Effector memory CD8-positive, alpha-beta T cell (primary cell): ENCODE measurements around the gene CXADR.
"Not testable (repeated sequence)": the region's sequence is repeated elsewhere in the genome, so short reads cannot be mapped to it uniquely, and the experiment has no call there.

Experiments used
- ATAC-seq: fragments of 150-1000 bp; cut with Tn5 transposase; replicated peaks from 2 replicates; pipeline ENCODE4 v1.10.0; 2021; ENCODE audit warnings: mild to moderate bottlenecking, moderate library complexity
- DNase-seq, 3 experiments: peaks; one replicate each; pipeline ENCODE4 v3.0.0; 2021
- H3K27ac Mint-ChIP-seq, 2 donors: one replicate each; pipeline ENCODE4 v1.8.0; 2022; ENCODE audit warnings: mild to moderate bottlenecking in 2 of 2, mixed read lengths in 2 of 2, moderate library complexity in 2 of 2
- H3K27me3 Mint-ChIP-seq, 2 donors: one replicate each; pipeline ENCODE4 v1.8.0; 2022; ENCODE audit warnings: mixed read lengths in 2 of 2
- H3K36me3 Mint-ChIP-seq: one replicate; pipeline ENCODE4 v1.8.0; 2022; ENCODE audit warnings: mild to moderate bottlenecking, moderate library complexity, mixed read lengths; ENCODE audit not compliant: insufficient read depth
- H3K4me1 Mint-ChIP-seq, 2 donors: one replicate each; pipeline ENCODE4 v1.8.0; 2022; ENCODE audit warnings: low read depth in 2 of 2, mixed read lengths in 2 of 2
- H3K4me3 Mint-ChIP-seq, 2 donors: one replicate each; pipeline ENCODE4 v1.8.0; 2022; ENCODE audit warnings: mild to moderate bottlenecking in 2 of 2, mixed read lengths in 2 of 2, moderate library complexity in 2 of 2
- H3K9me3 Mint-ChIP-seq, 2 donors: one replicate each; pipeline ENCODE4 v1.8.0; 2022; ENCODE audit warnings: mixed read lengths in 2 of 2

Gene CXADR

GRCh38 chr21:17517008-17517407, 4.2 kb downstream of the CXADR start:
- not testable (repeated sequence) for H3K4me3 Mint-ChIP-seq, H3K9me3 Mint-ChIP-seq, DNase-seq, ATAC-seq, H3K27ac Mint-ChIP-seq, H3K4me1 Mint-ChIP-seq, H3K36me3 Mint-ChIP-seq
- H3K27me3 Mint-ChIP-seq: peaks cover 62 to 76% of the 10 kb centered on the region in 2 donors

- no peaks in the 10 kb centered on the region for H3K4me1 Mint-ChIP-seq
- peaks cover 56 to 66% of the 10 kb centered on the region in 2 donors for H3K27me3 Mint-ChIP-seq
- no peak for ATAC-seq
Measured at GRCh38 chr21:17519208-17519738, 6.4 kb downstream of the CXADR start.

DNA sequence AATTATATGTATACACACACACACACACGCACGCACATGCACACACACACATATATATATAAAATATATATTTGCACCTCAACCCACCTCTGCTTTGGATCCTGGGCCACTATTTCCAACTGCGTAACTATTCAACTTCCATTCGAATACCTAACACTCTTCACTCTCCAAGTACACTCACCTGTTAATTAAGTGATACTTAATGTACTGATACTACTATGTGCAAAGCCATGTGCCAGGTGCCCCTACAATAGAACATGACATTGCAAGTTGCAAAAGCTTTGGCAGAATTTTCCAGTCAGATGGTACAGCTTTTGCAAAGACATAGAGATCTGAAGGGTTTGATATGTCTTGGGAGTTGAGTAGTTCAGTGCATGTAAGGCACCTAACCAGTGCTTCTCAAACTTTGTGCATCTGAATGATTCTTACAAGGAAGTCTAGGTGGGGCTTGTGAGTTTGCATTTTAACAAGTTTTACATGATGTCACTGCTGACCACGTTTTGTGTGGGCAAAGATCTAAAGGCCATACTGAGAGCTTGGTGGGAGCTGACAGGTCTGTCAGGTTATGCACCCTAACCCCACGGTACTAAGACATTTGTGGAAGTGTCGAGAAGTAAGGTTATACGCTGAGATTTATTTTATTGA, 7.2 kb downstream of the CXADR start:
- Mint-ChIP-seq H3K27me3 (peaks cover 48 to 57% of the 10 kb centered on the region in 2 donors), H3K36me3 (no peaks in the 10 kb centered on the region), H3K4me3 (no peak overlapping the region), H3K27ac (no peak overlapping the region), H3K9me3 (no peaks in the 10 kb centered on the region), H3K4me1 (no peaks in the 10 kb centered on the region)
- DNase-seq (no peak), ATAC-seq (no peak)

More at GRCh38 chr21:17519208-17519738, 6.4 kb downstream of the CXADR start:
- no peaks in the 10 kb centered on the region for H3K36me3 Mint-ChIP-seq
- H3K4me3 Mint-ChIP-seq: no peak overlapping the region
- DNase-seq: no peak
- H3K27ac Mint-ChIP-seq: no peak overlapping the region
- H3K9me3 Mint-ChIP-seq: no peaks in the 10 kb centered on the region

- peaks cover 25 to 32% of the 10 kb centered on the region in 2 donors for H3K27me3 Mint-ChIP-seq
- ATAC-seq (no peak), DNase-seq (no peak)
- H3K4me3 Mint-ChIP-seq: no peak overlapping the region
- no peaks in the 10 kb centered on the region for H3K36me3 Mint-ChIP-seq
- no peaks in the 10 kb centered on the region for H3K4me1 Mint-ChIP-seq
- H3K27ac Mint-ChIP-seq: no peak overlapping the region
- no peaks in the 10 kb centered on the region for H3K9me3 Mint-ChIP-seq
Measured at GRCh38 chr21:17523007-17523451, 10.2 kb downstream of the CXADR start.

DNA sequence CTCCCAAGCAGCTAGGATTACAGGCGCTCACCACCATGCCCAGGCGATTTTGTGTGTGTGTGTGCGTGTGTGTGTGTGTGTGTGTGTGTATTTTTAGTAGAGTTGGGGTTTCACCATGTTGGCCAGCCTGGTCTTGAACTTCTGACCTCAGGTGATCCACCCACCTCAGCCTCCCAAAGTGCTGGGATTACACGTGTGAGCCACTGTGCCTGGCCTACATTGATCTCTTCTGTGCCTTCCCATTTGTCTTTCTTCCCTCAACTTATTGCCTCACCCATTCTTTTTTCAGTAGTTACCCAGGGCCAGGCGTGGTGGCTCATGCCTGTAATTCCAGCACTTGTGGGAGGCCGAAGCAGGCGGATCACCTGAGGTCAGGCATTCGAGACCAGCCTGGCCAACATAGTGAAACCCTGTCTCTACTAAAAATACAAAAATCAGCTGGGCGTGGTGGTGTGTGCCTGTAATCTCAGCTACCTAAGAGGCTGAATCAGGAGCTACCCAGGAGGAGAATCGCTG, 11.2 kb downstream of the CXADR start:
- H3K9me3 Mint-ChIP-seq, H3K36me3 Mint-ChIP-seq, ATAC-seq, H3K4me1 Mint-ChIP-seq, H3K27ac Mint-ChIP-seq, DNase-seq, H3K4me3 Mint-ChIP-seq: not testable (repeated sequence)
- peaks cover 15 to 28% of the 10 kb centered on the region in 2 donors for H3K27me3 Mint-ChIP-seq

GRCh38 chr21:17524635-17525034, 11.8 kb downstream of the CXADR start:
- no peaks in the 10 kb centered on the region for H3K4me1 Mint-ChIP-seq
- no peak overlapping the region for H3K27ac Mint-ChIP-seq
- no peaks in the 10 kb centered on the region for H3K36me3 Mint-ChIP-seq
- H3K9me3 Mint-ChIP-seq: no peaks in the 10 kb centered on the region
- ATAC-seq (no peak), DNase-seq (no peak)
- no peak overlapping the region for H3K4me3 Mint-ChIP-seq
- H3K27me3 Mint-ChIP-seq: peaks cover 13 to 22% of the 10 kb centered on the region in 2 donors

GRCh38 chr21:17526776-17527175, 13.9 kb downstream of the CXADR start:
- ATAC-seq: no peak
- Mint-ChIP-seq H3K36me3 (peaks cover 3% of the 10 kb centered on the region), H3K9me3 (no peaks in the 10 kb centered on the region), H3K27me3 (peaks cover 5 to 7% of the 10 kb centered on the region in 2 donors), H3K4me1 (no peaks in the 10 kb centered on the region), H3K27ac (no peak overlapping the region), H3K4me3 (no peak overlapping the region)
- no peak for DNase-seq

GRCh38 chr21:17527240-17527639, 14.4 kb downstream of the CXADR start:
- ATAC-seq (no peak), DNase-seq (no peak)
- H3K9me3 Mint-ChIP-seq: no peaks in the 10 kb centered on the region
- H3K4me1 Mint-ChIP-seq: no peaks in the 10 kb centered on the region
- H3K4me3 Mint-ChIP-seq: no peak overlapping the region
- H3K36me3 Mint-ChIP-seq: peaks cover 3% of the 10 kb centered on the region
- H3K27me3 Mint-ChIP-seq: peaks cover 5 to 7% of the 10 kb centered on the region in 2 donors
- no peak overlapping the region for H3K27ac Mint-ChIP-seq

- Mint-ChIP-seq H3K27me3 (peaks cover 2 to 4% of the 10 kb centered on the region in 2 donors), H3K27ac (no peak overlapping the region)
- no peak for DNase-seq
Measured at GRCh38 chr21:17527711-17528110, 14.9 kb downstream of the CXADR start.

GRCh38 chr21:17529648-17530047, 16.8 kb downstream of the CXADR start:
- H3K4me1 Mint-ChIP-seq: no peaks in the 10 kb centered on the region
- no peak overlapping the region for H3K4me3 Mint-ChIP-seq
- peaks cover 3% of the 10 kb centered on the region for H3K36me3 Mint-ChIP-seq
- DNase-seq (no peak), ATAC-seq (no peak)
- no peaks in the 10 kb centered on the region for H3K9me3 Mint-ChIP-seq
- peaks cover 0 to 8% of the 10 kb centered on the region in 2 donors for H3K27me3 Mint-ChIP-seq
- H3K27ac Mint-ChIP-seq: no peak overlapping the region

More at GRCh38 chr21:17527711-17528110, 14.9 kb downstream of the CXADR start:
- ATAC-seq: no peak
- Mint-ChIP-seq H3K4me3 (no peak overlapping the region), H3K9me3 (no peaks in the 10 kb centered on the region), H3K36me3 (peaks cover 3% of the 10 kb centered on the region), H3K4me1 (no peaks in the 10 kb centered on the region)

DNA sequence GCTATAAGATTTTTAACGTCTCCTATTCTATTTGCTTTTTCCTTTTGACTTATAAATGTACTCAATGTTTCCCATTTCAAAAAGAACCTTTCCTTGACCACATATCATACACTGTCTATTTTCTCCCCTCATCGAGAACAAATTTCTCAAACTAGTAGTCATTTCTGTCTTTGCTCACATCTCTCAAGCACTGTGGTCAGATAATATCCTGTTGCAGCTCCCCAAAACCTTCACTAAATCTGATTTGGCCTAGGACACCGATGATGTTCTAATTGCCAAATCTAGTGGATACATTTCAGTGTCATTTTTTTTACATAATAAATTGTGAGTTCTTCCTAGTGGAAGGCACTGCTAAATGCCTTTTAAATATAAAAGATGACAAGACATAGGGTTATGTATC, 19.4 kb downstream of the CXADR start:
- Mint-ChIP-seq H3K27ac (no peak overlapping the region), H3K4me1 (peaks cover 0 to 2% of the 10 kb centered on the region in 2 donors), H3K9me3 (no peaks in the 10 kb centered on the region), H3K4me3 (no peak overlapping the region), H3K27me3 (peaks cover 7 to 30% of the 10 kb centered on the region in 2 donors), H3K36me3 (peaks cover 3% of the 10 kb centered on the region)
- ATAC-seq (no peak), DNase-seq (no peak)

GRCh38 chr21:17536381-17536780, 23.5 kb downstream of the CXADR start:
- Mint-ChIP-seq H3K27ac (no peak overlapping the region), H3K4me3 (no peak overlapping the region), H3K27me3 (peaks cover 26 to 53% of the 10 kb centered on the region in 2 donors), H3K9me3 (no peaks in the 10 kb centered on the region), H3K4me1 (peaks cover 0 to 2% of the 10 kb centered on the region in 2 donors), H3K36me3 (no peaks in the 10 kb centered on the region)
- ATAC-seq (no peak), DNase-seq (no peak)

GRCh38 chr21:17537299-17537698, 24.5 kb downstream of the CXADR start:
- no peak for ATAC-seq
- Mint-ChIP-seq H3K4me3 (no peak overlapping the region), H3K36me3 (no peaks in the 10 kb centered on the region), H3K4me1 (peaks cover 0 to 2% of the 10 kb centered on the region in 2 donors), H3K9me3 (no peaks in the 10 kb centered on the region), H3K27me3 (peaks cover 26 to 54% of the 10 kb centered on the region in 2 donors), H3K27ac (no peak overlapping the region)
- no peak for DNase-seq

GRCh38 chr21:17538576-17538975, 25.7 kb downstream of the CXADR start:
- no peak overlapping the region for H3K27ac Mint-ChIP-seq
- H3K9me3 Mint-ChIP-seq: no peaks in the 10 kb centered on the region
- H3K36me3 Mint-ChIP-seq: no peaks in the 10 kb centered on the region
- ATAC-seq (no peak), DNase-seq (no peak)
- H3K4me1 Mint-ChIP-seq: peaks cover 0 to 2% of the 10 kb centered on the region in 2 donors
- peaks cover 26 to 48% of the 10 kb centered on the region in 2 donors for H3K27me3 Mint-ChIP-seq
- H3K4me3 Mint-ChIP-seq: no peak overlapping the region
